ENCODE results near the gene SLC4A3.

DNA sequence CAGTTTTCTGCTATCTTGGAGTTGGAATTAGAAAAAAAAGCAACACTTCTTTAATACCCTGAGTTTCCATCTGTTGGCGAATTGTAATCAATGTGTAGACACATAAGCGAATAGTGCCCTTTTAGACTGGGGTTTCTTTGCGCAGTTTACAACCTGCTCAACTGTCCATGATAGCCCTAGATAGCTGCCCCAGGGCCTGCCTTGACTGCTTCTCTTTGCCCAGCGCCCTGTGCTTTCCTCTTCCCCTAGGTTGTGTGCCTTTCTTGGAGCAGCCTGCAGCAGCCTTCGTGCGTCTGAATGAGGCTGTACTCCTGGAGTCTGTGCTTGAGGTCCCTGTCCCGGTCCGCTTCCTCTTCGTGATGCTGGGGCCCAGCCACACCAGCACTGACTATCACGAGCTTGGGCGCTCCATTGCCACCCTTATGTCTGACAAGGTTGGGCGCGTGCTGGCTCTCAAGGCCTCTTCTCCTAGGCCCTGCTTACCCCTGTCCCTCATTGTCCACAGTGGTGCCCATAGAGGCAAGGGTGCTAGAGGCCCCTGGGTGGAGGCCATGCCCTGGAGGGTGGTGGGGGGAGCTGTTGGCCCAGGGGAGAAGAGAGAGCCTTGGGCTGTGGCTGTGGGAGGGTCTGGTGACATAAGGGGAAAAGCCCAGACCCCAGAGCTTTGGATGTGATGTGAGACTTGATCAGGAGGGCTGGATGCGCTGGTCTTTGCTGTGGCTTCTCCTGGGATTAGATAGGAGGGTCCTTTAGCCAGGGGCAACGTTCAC is 6.9 kb downstream of the SLC4A3 start:
- TF ChIP-seq, protein P1, sequence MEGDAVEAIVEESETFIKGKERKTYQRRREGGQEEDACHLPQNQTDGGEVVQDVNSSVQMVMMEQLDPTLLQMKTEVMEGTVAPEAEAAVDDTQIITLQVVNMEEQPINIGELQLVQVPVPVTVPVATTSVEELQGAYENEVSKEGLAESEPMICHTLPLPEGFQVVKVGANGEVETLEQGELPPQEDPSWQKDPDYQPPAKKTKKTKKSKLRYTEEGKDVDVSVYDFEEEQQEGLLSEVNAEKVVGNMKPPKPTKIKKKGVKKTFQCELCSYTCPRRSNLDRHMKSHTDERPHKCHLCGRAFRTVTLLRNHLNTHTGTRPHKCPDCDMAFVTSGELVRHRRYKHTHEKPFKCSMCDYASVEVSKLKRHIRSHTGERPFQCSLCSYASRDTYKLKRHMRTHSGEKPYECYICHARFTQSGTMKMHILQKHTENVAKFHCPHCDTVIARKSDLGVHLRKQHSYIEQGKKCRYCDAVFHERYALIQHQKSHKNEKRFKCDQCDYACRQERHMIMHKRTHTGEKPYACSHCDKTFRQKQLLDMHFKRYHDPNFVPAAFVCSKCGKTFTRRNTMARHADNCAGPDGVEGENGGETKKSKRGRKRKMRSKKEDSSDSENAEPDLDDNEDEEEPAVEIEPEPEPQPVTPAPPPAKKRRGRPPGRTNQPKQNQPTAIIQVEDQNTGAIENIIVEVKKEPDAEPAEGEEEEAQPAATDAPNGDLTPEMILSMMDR (IDR thresholded peaks at IDR 0.05; ENCODE audit: low read length): no peak
- TF ChIP-seq EZH2 (IDR thresholded peaks at IDR 0.05; ENCODE audit: borderline replicate concordance, low read length): no peak

Measured in OCI-LY1 (cell line).